Skeletal muscle tissue (tissue), 4 donors: ENCODE measurements around the gene NOSTRIN. TPM values are rescaled to one million over a fixed set of nuclear protein-coding genes. Genes with fewer than 3 reads are reported as not detected.

Experiments
- H3K27ac ChIP-seq: one replicate; pipeline ENCODE4 v1.7.0; 2013; ENCODE audit warnings: mild to moderate bottlenecking, low read depth, low read length, inconsistent platforms
- H3K27me3 ChIP-seq, 3 donors: one replicate each; pipeline ENCODE4 v1.7.0; 2013; ENCODE audit warnings: low read length in 3 of 3; ENCODE audit not compliant: control insufficient read depth in 3 of 3, insufficient read depth in 3 of 3
- H3K36me3 ChIP-seq, 3 donors: one replicate each; pipeline ENCODE4 v1.7.0; 2013; ENCODE audit warnings: low read length in 3 of 3; ENCODE audit not compliant: control insufficient read depth in 3 of 3, insufficient read depth in 3 of 3
- H3K4me1 ChIP-seq, 3 donors: one replicate each; pipeline ENCODE4 v1.7.0; 2013; ENCODE audit warnings: low read length in 3 of 3, mild to moderate bottlenecking in 3 of 3; ENCODE audit not compliant: control insufficient read depth in 3 of 3, insufficient read depth in 3 of 3
- H3K4me3 ChIP-seq, 3 donors: one replicate each; pipeline ENCODE4 v1.7.0; 2013; ENCODE audit warnings: low read length in 3 of 3
- H3K9ac ChIP-seq, 3 donors: one replicate each; pipeline ENCODE4 v1.7.0; 2013; ENCODE audit warnings: low read length in 3 of 3, mild to moderate bottlenecking in 3 of 3, moderate library complexity in 2 of 3, low read depth in 1 of 3
- H3K9me3 ChIP-seq, 3 donors: one replicate each; pipeline ENCODE4 v1.7.0; 2013; ENCODE audit warnings: low read length in 3 of 3; ENCODE audit not compliant: control insufficient read depth in 3 of 3
- total RNA-seq: library from RNA; depleted of rRNA; stranded (reverse); fragments of >200 nt; gene quantifications from one replicate; pipeline ENCODE4 v1.2.3, GENCODE V29; 2014
- donor health status: Osteomylitis.

The NOSTRIN gene
- total RNA-seq, 1 donor from 2014 or later, result 8.4 TPM

DNA sequence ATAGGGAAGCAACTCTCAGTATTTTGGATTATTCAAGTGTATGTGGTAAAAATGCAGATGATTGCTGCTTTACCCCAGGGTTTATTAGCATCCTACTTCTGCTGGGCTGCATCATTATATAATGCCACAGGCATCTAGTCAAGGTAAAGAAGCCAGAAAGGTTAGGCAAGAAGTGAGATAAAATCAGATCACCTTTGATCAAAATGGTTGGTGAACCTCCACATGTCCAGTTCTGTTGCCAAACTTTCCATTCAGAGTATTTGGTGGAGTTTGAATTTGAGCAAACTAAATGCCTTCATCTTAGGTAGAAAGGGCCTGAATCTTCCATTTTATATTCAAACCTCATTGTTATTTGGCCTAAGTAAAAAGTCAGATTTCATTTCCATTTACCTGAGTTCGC, 29.7 kb upstream of the NOSTRIN start:
- H3K27me3 ChIP-seq, result no peaks in the 10 kb centered on the region
- H3K9ac ChIP-seq, result no peak overlapping the region
- H3K36me3 ChIP-seq, result no peaks in the 10 kb centered on the region
- no peak overlapping the region for H3K27ac ChIP-seq
- peaks cover 0 to 4% (median 0%) of the 10 kb centered on the region in 3 donors for H3K9me3 ChIP-seq
- no peak overlapping the region for H3K4me3 ChIP-seq
- no peaks in the 10 kb centered on the region for H3K4me1 ChIP-seq

DNA sequence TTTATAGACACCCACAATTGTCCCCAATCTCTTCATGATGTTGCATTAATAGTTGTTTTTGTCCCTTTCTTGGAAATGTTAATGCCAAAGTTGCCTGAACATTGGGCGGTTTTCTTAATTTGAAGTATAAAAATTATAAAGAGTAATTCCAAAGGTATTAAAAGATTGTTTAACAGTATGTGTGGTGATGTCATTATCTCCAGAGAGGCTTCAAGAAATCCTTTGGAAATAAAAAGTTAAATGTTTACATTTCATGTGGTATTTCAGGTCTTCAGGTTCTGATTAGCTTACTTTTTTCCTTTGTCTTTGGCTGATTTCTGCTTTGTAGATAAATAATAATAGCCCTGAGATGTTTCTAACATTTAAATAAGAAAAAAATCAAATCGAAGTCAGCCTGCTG, 29.3 kb upstream of the NOSTRIN start:
- no peaks in the 10 kb centered on the region for H3K27me3 ChIP-seq
- H3K9me3 ChIP-seq, result peaks cover 0 to 4% (median 0%) of the 10 kb centered on the region in 3 donors
- no peak overlapping the region for H3K27ac ChIP-seq
- no peak overlapping the region for H3K4me3 ChIP-seq
- no peaks in the 10 kb centered on the region for H3K4me1 ChIP-seq
- no peaks in the 10 kb centered on the region for H3K36me3 ChIP-seq
- H3K9ac ChIP-seq, result no peak overlapping the region

DNA sequence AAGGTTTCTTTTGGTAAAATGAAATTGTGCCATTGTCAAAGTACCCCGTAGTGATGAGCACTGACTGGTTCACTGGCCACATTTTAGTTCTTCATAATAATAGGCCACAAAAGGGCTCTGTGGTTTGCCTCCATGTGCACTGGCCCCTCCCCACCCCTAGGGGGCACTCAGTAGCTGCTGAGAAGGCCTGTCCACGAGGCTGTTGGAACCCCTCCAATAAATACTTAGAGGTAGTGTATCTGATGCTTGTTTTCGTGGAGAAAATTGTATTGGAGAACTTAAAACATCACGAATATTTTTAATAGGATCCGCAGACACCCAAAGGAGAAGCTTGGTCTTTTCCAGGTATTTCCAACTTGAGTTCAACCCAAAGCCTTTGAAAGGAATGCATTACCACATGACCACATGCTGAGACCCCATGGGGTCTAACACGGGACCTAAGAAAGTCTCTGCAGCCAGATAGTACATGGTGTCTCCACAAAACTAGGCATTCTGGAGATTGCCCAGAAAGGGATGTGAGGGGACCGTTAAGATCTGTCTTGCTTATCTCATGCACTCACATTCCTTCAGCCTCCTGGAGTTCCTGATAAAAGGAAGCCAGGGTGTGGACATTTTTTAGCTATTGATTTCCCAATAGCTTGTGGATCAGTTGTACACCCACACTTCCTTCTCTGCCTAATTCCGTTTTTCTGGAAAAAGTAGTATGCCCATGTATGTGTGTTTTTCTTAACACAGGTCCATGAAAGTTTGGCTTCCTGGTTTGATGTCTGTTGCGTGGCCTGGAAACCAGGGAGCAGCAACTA, 28.5 kb upstream of the NOSTRIN start:
- Histone ChIP-seq H3K27me3 (no peaks in the 10 kb centered on the region), H3K27ac (no peak overlapping the region)

DNA sequence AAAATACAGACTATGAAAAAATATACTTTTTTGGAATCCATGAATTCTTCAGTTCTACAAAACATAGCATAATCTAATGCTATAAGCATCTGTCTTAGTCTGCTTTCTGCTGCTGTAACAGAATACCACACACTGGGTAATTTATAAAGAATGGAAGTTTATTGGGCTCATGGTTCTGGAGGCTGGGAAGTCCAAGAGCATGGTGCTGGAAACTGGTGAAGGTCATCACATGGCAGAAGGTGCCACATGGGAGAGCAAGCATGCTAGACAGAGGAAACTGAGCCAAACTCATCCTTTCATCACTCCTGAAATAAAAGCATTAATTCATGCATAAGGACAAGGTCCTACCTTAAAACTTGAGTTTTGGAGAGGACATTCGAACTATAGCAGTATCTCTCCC, 26.6 kb upstream of the NOSTRIN start:
- Histone ChIP-seq H3K9ac (no peak overlapping the region), H3K9me3 (peaks cover 0 to 4% (median 0%) of the 10 kb centered on the region in 3 donors), H3K36me3 (no peaks in the 10 kb centered on the region), H3K27ac (no peak overlapping the region), H3K4me1 (no peaks in the 10 kb centered on the region), H3K4me3 (no peak overlapping the region), H3K27me3 (no peaks in the 10 kb centered on the region)

More for the DNA sequence above, 28.5 kb upstream of the NOSTRIN start:
- Histone ChIP-seq H3K4me1 (no peaks in the 10 kb centered on the region), H3K4me3 (no peak overlapping the region), H3K36me3 (no peaks in the 10 kb centered on the region), H3K9me3 (peaks cover 0 to 4% (median 0%) of the 10 kb centered on the region in 3 donors), H3K9ac (no peak overlapping the region)

DNA sequence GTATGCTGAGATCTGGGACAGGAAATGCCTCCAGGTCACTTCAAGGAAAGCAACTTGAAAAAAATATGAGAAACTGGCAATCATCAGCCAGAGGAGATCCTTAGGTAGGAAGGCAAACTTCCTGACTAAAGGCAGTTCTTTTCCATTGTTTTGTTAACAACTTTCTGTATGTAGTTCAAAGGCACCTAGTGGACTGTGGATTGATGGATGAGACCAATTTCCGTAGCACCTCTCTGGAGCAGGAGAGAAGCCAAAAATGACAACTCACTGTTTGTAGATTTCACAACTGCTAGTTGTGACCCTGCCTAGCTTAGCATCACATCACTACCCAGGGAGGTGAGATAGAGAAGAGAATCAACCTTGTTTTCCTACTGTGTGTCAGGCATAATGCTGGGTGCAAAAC, 21.8 kb upstream of the NOSTRIN start:
- no peak overlapping the region for H3K27ac ChIP-seq
- no peaks in the 10 kb centered on the region for H3K36me3 ChIP-seq
- no peaks in the 10 kb centered on the region for H3K27me3 ChIP-seq
- H3K9me3 ChIP-seq, result peaks cover 0 to 4% (median 0%) of the 10 kb centered on the region in 3 donors
- no peaks in the 10 kb centered on the region for H3K4me1 ChIP-seq
- no peak overlapping the region for H3K9ac ChIP-seq
- H3K4me3 ChIP-seq, result no peak overlapping the region

DNA sequence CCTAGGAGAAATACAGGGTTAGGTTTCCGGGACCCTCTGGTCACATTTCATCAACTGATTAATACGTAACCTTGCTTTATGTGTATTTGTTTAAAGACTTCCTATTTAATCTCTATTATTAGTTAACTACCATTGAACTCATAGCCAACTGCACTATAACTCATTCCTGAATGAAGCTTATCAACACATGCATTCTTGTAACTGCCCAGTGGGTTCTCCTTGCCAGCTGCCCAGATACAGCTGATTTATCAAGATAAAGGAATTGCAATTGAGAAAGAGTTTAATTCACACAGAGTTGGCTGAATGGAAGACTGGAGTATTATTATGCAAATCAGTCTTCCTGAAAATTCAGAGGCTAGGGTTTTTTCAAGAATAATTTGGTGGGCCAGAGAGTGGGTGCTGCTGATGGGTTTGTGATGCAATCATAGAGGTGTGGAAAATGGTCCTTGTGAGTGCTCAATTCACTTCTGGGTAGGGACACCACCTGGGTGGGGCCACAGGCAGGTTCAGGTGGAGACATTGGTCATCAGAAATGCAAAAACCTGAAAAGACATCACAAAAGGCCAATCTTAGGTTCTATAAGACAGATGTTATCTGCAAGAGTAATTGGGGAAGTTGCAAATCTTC, 21.1 kb upstream of the NOSTRIN start:
- Histone ChIP-seq H3K27me3 (no peaks in the 10 kb centered on the region), H3K9me3 (no peaks in the 10 kb centered on the region), H3K4me3 (no peak overlapping the region), H3K9ac (no peak overlapping the region), H3K4me1 (no peaks in the 10 kb centered on the region), H3K27ac (no peak overlapping the region), H3K36me3 (no peaks in the 10 kb centered on the region)

DNA sequence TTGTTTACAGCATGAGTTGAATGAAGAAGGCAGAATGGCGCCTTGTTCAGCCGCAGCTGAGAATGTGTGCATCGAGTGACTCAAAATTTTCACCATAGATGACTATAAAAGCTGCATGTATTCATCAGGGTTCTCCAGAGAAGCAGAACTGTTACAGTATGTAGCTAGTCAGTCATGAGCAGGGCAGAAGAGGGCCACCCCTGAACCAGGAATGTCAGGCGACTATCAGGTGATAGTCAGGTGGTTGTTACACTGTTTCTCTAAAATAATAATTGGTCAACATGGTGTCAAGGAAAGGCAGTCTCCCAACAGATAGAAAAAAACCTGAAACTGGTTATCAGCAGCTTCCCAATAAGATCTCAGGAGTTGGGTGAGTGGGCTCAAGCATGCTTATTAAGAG, 20.2 kb upstream of the NOSTRIN start:
- no peaks in the 10 kb centered on the region for H3K27me3 ChIP-seq
- no peak overlapping the region for H3K27ac ChIP-seq
- no peaks in the 10 kb centered on the region for H3K4me1 ChIP-seq
- H3K9me3 ChIP-seq, result no peaks in the 10 kb centered on the region
- no peak overlapping the region for H3K4me3 ChIP-seq
- no peaks in the 10 kb centered on the region for H3K36me3 ChIP-seq
- no peak overlapping the region for H3K9ac ChIP-seq

DNA sequence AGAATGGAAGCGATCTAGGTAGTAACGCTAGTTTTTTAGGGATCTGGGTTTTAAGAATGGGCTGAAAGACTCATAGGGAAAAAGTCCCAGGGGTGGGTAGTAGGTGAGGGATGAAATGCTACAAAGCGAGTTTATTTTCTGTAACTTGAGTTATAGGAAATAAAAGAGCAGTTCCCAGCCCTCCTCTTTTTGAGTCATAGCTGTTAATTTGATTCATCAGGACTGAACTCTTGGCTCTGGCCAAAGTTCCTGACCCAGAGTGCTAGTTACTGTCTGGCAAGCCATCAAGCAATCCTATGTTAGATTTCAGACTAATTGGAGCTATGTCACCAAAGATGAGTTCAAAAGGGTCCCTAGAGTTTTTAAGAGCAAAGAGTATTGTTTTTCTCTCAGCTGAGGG, 17.4 kb upstream of the NOSTRIN start:
- Histone ChIP-seq H3K4me3 (no peak overlapping the region), H3K27ac (no peak overlapping the region), H3K27me3 (no peaks in the 10 kb centered on the region), H3K4me1 (no peaks in the 10 kb centered on the region), H3K36me3 (no peaks in the 10 kb centered on the region), H3K9me3 (no peaks in the 10 kb centered on the region), H3K9ac (no peak overlapping the region)

DNA sequence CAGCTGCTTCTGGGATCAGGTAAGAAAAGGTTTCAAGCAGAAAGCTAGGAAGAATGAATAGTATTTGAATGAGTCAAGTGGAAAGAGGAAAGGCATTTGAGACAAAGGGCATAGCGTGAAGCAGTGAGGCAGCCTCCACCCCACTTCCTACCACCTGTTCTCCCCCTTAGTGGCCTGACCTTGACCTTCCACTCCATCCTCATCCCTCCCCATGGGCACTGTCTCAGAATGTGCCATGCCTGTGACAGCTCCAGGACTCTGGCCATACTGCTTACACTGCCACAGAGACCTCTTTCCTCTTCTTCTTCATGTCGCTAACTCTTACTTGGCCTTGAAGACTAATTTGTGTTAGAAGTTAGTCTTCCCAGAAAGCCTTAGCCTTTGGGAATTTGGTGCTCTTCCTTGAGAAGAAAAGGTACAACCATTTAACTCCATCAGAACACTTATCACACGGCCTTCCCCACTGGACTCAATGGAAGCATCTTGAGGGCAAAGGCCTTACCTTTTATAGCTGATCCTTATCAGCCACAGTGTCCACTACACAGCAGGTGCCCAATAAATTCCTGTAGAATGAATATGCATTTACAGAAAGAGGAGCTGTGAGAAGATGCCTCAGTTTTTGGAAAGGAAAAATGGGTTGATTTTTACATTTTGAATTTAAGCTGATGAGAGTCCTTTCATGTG, 15.2 kb upstream of the NOSTRIN start:
- no peak overlapping the region for H3K9ac ChIP-seq
- no peaks in the 10 kb centered on the region for H3K36me3 ChIP-seq
- no peaks in the 10 kb centered on the region for H3K27me3 ChIP-seq
- no peak overlapping the region for H3K4me3 ChIP-seq
- no peaks in the 10 kb centered on the region for H3K4me1 ChIP-seq
- no peaks in the 10 kb centered on the region for H3K9me3 ChIP-seq
- H3K27ac ChIP-seq, result no peak overlapping the region

DNA sequence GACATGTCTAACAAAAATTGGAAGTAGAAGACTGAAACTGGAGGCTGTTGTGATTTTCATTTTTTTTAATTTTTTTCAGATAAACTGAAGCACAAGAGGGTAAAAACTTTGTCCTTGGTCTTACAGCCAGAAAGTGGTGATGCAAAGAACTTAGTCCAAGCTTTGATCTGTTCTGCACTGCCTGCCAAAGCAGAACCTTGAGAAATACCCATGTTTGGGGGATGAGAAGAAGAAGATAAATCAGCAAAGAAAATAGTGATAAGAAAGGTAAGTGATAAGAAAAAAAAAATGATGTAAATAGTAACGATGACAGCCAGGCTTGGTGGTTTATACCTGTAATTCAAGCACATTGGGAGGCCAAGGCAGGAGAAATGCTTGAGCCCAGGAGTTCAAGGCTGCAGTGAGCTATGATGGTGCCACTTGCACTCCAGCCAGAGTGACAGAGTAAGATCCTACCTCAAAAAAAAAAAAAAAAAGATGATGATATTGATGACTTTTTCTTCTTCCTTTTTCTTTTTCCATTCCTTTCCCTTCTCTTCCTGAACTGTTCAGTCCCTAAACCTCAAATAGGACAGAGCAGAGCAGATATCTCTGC, 14.6 kb upstream of the NOSTRIN start:
- no peak overlapping the region for H3K27ac ChIP-seq
- H3K4me1 ChIP-seq, result no peaks in the 10 kb centered on the region
- H3K27me3 ChIP-seq, result no peaks in the 10 kb centered on the region

More for the DNA sequence above, 14.6 kb upstream of the NOSTRIN start:
- Histone ChIP-seq H3K36me3 (no peaks in the 10 kb centered on the region), H3K9me3 (no peaks in the 10 kb centered on the region), H3K9ac (no peak overlapping the region), H3K4me3 (no peak overlapping the region)
